ENCODE data around the gene METTL15. TPM values are rescaled to one million over a fixed set of nuclear protein-coding genes. Genes with fewer than 3 reads are reported as not detected.

The METTL15 gene
- total RNA-seq, 6 experiments from 2014 or later = 6.5 to 12.0 (median 7.9) TPM

DNA sequence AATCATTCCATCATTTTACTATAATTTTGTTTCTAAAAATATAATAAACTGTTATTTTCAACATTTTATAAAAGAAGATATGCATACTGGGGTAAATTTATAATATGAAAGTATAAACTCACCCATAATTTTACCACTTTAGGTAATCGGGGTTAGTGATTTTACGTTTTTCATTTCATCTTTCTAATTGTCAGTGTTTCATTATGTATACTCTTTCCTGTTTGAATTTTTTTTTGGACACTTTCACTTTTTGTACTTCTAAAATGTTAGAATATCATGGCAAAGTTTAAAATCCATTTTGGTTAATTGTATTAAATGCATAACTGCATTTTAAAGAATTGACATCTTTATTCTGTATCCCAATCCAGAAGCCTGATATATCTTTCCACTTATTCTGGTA, 115.8 kb downstream of the METTL15 start:
- H3K9me3 ChIP-seq = no peaks in the 10 kb centered on the region
- no peak overlapping the region for H3K4me3 ChIP-seq
- no peaks in the 10 kb centered on the region for H3K4me1 ChIP-seq
- no peaks in the 10 kb centered on the region for H3K36me3 ChIP-seq
- TF ChIP-seq POLR2A (IDR thresholded peaks at IDR 0.05) = no peak
- ATAC-seq = no peak
- H3K27me3 ChIP-seq = no peaks in the 10 kb centered on the region
- no peak for DNase-seq
- H3K27ac ChIP-seq = no peak overlapping the region
- intact Hi-C loops (cut with DNase I) = no loop called here
- WGBS (ENCODE audit: insufficient coverage, low coverage, low lambda C conversion rate, missing lambda C conversion rate) = 86% methylated on average over 2 of the region's 2 CpGs

DNA sequence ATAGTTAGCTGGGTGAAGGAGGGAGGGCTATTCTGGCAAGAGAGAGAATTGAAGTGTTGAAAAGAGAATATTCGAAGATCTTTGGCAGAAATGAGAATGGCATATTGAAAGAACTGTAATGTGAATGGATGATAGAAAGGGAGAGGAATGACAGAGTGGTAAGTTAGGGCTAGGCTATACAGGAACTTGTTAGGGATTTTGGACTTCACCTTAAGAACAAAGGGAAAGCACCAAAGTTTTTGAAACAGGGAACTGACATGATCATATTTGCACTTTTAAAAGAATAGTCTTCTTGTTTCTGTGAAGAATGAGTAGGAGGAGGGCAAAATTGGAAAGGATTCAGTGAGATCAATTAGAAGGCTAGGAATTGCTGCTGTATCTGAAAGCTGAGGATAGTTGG, 119.3 kb downstream of the METTL15 start:
- ATAC-seq = no peak
- TF ChIP-seq, protein P1, sequence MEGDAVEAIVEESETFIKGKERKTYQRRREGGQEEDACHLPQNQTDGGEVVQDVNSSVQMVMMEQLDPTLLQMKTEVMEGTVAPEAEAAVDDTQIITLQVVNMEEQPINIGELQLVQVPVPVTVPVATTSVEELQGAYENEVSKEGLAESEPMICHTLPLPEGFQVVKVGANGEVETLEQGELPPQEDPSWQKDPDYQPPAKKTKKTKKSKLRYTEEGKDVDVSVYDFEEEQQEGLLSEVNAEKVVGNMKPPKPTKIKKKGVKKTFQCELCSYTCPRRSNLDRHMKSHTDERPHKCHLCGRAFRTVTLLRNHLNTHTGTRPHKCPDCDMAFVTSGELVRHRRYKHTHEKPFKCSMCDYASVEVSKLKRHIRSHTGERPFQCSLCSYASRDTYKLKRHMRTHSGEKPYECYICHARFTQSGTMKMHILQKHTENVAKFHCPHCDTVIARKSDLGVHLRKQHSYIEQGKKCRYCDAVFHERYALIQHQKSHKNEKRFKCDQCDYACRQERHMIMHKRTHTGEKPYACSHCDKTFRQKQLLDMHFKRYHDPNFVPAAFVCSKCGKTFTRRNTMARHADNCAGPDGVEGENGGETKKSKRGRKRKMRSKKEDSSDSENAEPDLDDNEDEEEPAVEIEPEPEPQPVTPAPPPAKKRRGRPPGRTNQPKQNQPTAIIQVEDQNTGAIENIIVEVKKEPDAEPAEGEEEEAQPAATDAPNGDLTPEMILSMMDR (IDR thresholded peaks at IDR 0.05) = no peak
- no peak for TF ChIP-seq POLR2A (IDR thresholded peaks at IDR 0.05)
- no peaks in the 10 kb centered on the region for H3K27me3 ChIP-seq
- intact Hi-C loops (cut with DNase I) = no loop called here
- no peaks in the 10 kb centered on the region for H3K9me3 ChIP-seq
- DNase-seq = no peak
- H3K36me3 ChIP-seq = no peaks in the 10 kb centered on the region
- H3K4me3 ChIP-seq = no peak overlapping the region
- no peaks in the 10 kb centered on the region for H3K4me1 ChIP-seq
- H3K27ac ChIP-seq = no peak overlapping the region
- WGBS (ENCODE audit: insufficient coverage, low coverage, low lambda C conversion rate, missing lambda C conversion rate) = 100% methylated on average over 1 of the region's 1 CpG

DNA sequence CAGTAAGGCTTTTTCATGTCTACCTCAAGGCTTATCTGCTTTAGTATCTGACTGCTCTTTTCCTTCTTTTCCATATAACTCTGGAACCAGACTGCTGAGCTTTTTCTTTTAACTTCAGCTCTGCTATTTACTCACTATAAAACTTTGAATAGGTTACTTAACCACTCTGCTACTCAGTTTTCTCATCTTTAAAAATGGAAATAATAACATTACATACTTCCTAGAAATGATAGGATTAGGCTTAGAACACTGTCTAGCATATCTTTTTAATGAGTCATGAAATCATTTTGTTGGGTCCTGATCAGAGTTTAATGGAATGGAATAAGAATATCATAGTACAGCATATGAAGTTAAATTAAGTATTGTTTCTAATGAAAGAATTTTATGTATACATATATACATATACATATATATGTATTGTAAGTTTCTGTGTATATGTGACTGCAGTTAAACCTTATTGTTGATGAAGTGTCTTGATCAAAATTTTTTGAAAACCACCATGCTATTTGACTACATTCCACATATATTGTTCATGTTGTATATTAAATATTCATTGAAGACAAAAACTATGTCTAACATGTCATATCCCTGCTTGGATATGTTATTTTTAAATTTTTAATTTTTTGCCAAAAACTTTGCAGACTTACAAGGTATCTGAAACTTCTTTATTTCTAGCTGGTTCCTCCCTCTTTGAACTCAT, 120.2 kb downstream of the METTL15 start:
- no peak for ATAC-seq
- DNase-seq = no peak
- TF ChIP-seq POLR2A (IDR thresholded peaks at IDR 0.05) = no peak
- TF ChIP-seq, protein P1 (IDR thresholded peaks at IDR 0.05) = no peak

DNA sequence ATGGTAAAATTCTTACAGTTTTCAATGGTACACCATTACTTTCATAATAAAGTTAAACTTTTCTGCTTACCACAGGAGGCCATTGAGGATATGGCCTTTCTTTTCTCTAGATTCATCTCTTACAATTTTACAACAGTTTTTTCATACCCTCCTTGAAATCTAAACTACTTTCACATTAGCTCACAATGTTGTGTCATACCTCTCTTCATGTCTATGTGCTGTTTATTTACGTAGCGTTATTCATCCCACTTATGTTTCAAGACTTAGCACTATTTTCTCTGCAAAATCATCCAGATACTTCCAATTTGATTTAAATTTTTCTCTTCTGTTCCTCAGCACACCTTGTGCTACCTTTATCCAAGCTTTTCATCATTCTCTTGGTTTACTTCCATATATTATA, 123.3 kb downstream of the METTL15 start:
- intact Hi-C loops (cut with DNase I) = no loop called here
- ATAC-seq = no peak
- 100% methylated on average over 2 of the region's 2 CpGs for WGBS (ENCODE audit: insufficient coverage, low coverage, low lambda C conversion rate, missing lambda C conversion rate)

More for the DNA sequence above, 120.2 kb downstream of the METTL15 start:
- Histone ChIP-seq H3K4me1 (no peaks in the 10 kb centered on the region), H3K4me3 (no peak overlapping the region), H3K27me3 (no peaks in the 10 kb centered on the region), H3K9me3 (no peaks in the 10 kb centered on the region), H3K36me3 (no peaks in the 10 kb centered on the region), H3K27ac (no peak overlapping the region)
- intact Hi-C loops (cut with DNase I) = no loop called here

DNA sequence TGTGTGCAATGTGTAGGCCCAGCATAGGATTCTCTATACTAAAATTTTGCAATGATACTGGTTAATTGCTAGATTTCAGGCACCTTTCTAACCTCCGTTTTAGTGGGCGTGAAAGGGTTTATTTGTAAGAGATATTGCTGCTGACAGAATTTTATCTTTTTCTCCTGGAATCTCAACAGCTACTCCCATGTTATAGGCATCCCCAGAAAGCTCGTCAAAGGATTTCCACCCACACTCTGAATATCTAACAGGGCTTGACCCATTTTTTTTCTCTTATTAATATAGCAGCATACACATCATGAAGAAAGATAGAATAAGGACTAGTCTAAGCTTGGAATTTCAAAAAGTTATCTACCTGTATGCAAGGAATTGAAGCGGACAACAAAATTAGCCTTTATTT, 124.5 kb downstream of the METTL15 start:
- TF ChIP-seq, protein P1 (IDR thresholded peaks at IDR 0.05) = no peak
- TF ChIP-seq POLR2A (IDR thresholded peaks at IDR 0.05) = no peak
- H3K36me3 ChIP-seq = no peaks in the 10 kb centered on the region
- H3K9me3 ChIP-seq = no peaks in the 10 kb centered on the region
- no peak overlapping the region for H3K27ac ChIP-seq
- no peak overlapping the region for H3K4me3 ChIP-seq
- intact Hi-C loops (cut with DNase I) = no loop called here
- H3K27me3 ChIP-seq = no peaks in the 10 kb centered on the region
- no peaks in the 10 kb centered on the region for H3K4me1 ChIP-seq
- DNase-seq = no peak
- 79% methylated on average over 4 of the region's 4 CpGs for WGBS (ENCODE audit: insufficient coverage, low coverage, low lambda C conversion rate, missing lambda C conversion rate)
- no peak for ATAC-seq

More for the DNA sequence above, 123.3 kb downstream of the METTL15 start:
- DNase-seq = no peak
- Histone ChIP-seq H3K27me3 (no peaks in the 10 kb centered on the region), H3K4me1 (no peaks in the 10 kb centered on the region), H3K9me3 (no peaks in the 10 kb centered on the region), H3K4me3 (no peak overlapping the region), H3K36me3 (no peaks in the 10 kb centered on the region), H3K27ac (no peak overlapping the region)
- TF ChIP-seq POLR2A (IDR thresholded peaks at IDR 0.05) = no peak
- TF ChIP-seq, protein P1 (IDR thresholded peaks at IDR 0.05) = no peak
